ENCODE results near the gene EXOC4. TPM values are rescaled to one million over a fixed set of nuclear protein-coding genes. Genes with fewer than 3 reads are reported as not detected.

Gene EXOC4
- total RNA-seq, 1 donor from 2014 or later: 67.7 TPM

GRCh38 chr7:133623721-133624120, 370.8 kb downstream of the EXOC4 start:
- no peaks in the 10 kb centered on the region for H3K4me1 Mint-ChIP-seq (ENCODE audit: low read depth)
- H3K4me3 Mint-ChIP-seq (ENCODE audit: unreplicated experiment): no peak overlapping the region
- H3K36me3 Mint-ChIP-seq (ENCODE audit: low read depth): peaks cover 2% of the 10 kb centered on the region

GRCh38 chr7:133625046-133625445, 372.2 kb downstream of the EXOC4 start:
- Mint-ChIP-seq H3K4me1 (ENCODE audit: low read depth) (no peaks in the 10 kb centered on the region), H3K9me3 (ENCODE audit: low read depth) (no peaks in the 10 kb centered on the region), H3K27me3 (ENCODE audit: low read depth) (no peaks in the 10 kb centered on the region), H3K36me3 (ENCODE audit: low read depth) (peaks cover 2% of the 10 kb centered on the region), H3K4me3 (ENCODE audit: unreplicated experiment) (no peak overlapping the region), H3K27ac (ENCODE audit: unreplicated experiment) (no peak overlapping the region)
- no peak for TF ChIP-seq CTCF (IDR thresholded peaks at IDR 0.05)
- no peak for DNase-seq (ENCODE audit: low spot score)

More at GRCh38 chr7:133623721-133624120, 370.8 kb downstream of the EXOC4 start:
- no peaks in the 10 kb centered on the region for H3K27me3 Mint-ChIP-seq (ENCODE audit: low read depth)
- no peak for DNase-seq (ENCODE audit: low spot score)
- H3K27ac Mint-ChIP-seq (ENCODE audit: unreplicated experiment): no peak overlapping the region
- TF ChIP-seq CTCF (IDR thresholded peaks at IDR 0.05): no peak
- no peaks in the 10 kb centered on the region for H3K9me3 Mint-ChIP-seq (ENCODE audit: low read depth)

GRCh38 chr7:133629701-133630100, 376.8 kb downstream of the EXOC4 start:
- Mint-ChIP-seq H3K4me3 (ENCODE audit: unreplicated experiment) (no peak overlapping the region), H3K27ac (ENCODE audit: unreplicated experiment) (no peak overlapping the region), H3K4me1 (ENCODE audit: low read depth) (no peaks in the 10 kb centered on the region), H3K27me3 (ENCODE audit: low read depth) (no peaks in the 10 kb centered on the region), H3K36me3 (ENCODE audit: low read depth) (peaks cover 6% of the 10 kb centered on the region), H3K9me3 (ENCODE audit: low read depth) (peaks cover 4% of the 10 kb centered on the region)
- TF ChIP-seq CTCF (IDR thresholded peaks at IDR 0.05): no peak
- DNase-seq (ENCODE audit: low spot score): no peak

GRCh38 chr7:133633055-133633454, 380.2 kb downstream of the EXOC4 start:
- H3K4me3 Mint-ChIP-seq (ENCODE audit: unreplicated experiment): no peak overlapping the region
- no peak for TF ChIP-seq CTCF (IDR thresholded peaks at IDR 0.05)

GRCh38 chr7:133635541-133635940, 382.7 kb downstream of the EXOC4 start:
- no peak overlapping the region for H3K4me3 Mint-ChIP-seq (ENCODE audit: unreplicated experiment)
- no peaks in the 10 kb centered on the region for H3K4me1 Mint-ChIP-seq (ENCODE audit: low read depth)
- no peak for DNase-seq (ENCODE audit: low spot score)
- no peak overlapping the region for H3K27ac Mint-ChIP-seq (ENCODE audit: unreplicated experiment)
- no peaks in the 10 kb centered on the region for H3K27me3 Mint-ChIP-seq (ENCODE audit: low read depth)
- peaks cover 4% of the 10 kb centered on the region for H3K9me3 Mint-ChIP-seq (ENCODE audit: low read depth)
- peaks cover 3% of the 10 kb centered on the region for H3K36me3 Mint-ChIP-seq (ENCODE audit: low read depth)
- no peak for TF ChIP-seq CTCF (IDR thresholded peaks at IDR 0.05)

More at GRCh38 chr7:133633055-133633454, 380.2 kb downstream of the EXOC4 start:
- no peaks in the 10 kb centered on the region for H3K27me3 Mint-ChIP-seq (ENCODE audit: low read depth)
- peaks cover 4% of the 10 kb centered on the region for H3K9me3 Mint-ChIP-seq (ENCODE audit: low read depth)
- DNase-seq (ENCODE audit: low spot score): no peak
- H3K36me3 Mint-ChIP-seq (ENCODE audit: low read depth): peaks cover 6% of the 10 kb centered on the region
- H3K4me1 Mint-ChIP-seq (ENCODE audit: low read depth): no peaks in the 10 kb centered on the region
- H3K27ac Mint-ChIP-seq (ENCODE audit: unreplicated experiment): no peak overlapping the region

All from chondrocyte (in vitro differentiated cells).